Measurements from ENCODE around the gene SGO2. TPM values are rescaled to one million over a fixed set of nuclear protein-coding genes. Genes with fewer than 3 reads are reported as not detected.
A peak's percentile ranks its signal among the peaks of the same experiment; 100 is the strongest.

SGO2 gene
- total and polyA plus RNA-seq, 4 experiments from 2014 or later: 1.7 to 4.8 (median 3.4) TPM

GRCh38 chr2:200498402-200499162, 27.4 kb upstream of the SGO2 start:
- Histone ChIP-seq H3K4me3 (ENCODE audit: low read length in 2 of 2) (no peak overlapping the region), H3K27me3 (ENCODE audit: insufficient read depth, low read length) (no peaks in the 10 kb centered on the region), H3K27ac (ENCODE audit: low read depth, low read length) (no peak overlapping the region), H3K36me3 (ENCODE audit: insufficient read depth, low read length) (peaks cover 14% of the 10 kb centered on the region), H3K4me1 (ENCODE audit: insufficient read depth, low read length) (no peaks in the 10 kb centered on the region), H3K9me3 (ENCODE audit: control insufficient read depth in 1 of 2, low read length in 2 of 2) (no peaks in the 10 kb centered on the region)
- intact Hi-C loops (cut with micrococcal nuclease): no loop called here
- POLR2A ChIA-PET (ENCODE audit: partially characterized antibody): interaction anchor here (1.0 kb wide), 1 partner anchor 11 kb away, joined by 4 read pairs; the partner anchor contains the start of gene KCTD18
- CTCF ChIA-PET (ENCODE audit: partially characterized antibody): interaction anchor here (1.5 to 4.1 kb wide), 2 partner anchors 16 to 28 kb away, joined by 3 to 23 read pairs; partner anchors contain the start of gene SGO2
- Mint-ChIP-seq H3K36me3 (peaks cover 47 to 48% of the 10 kb centered on the region in 2 donors), H3K4me1 (peaks cover 4 to 9% (median 6%) of the 10 kb centered on the region in 4 donors), H3K27ac (no peak overlapping the region), H3K9me3 (peaks cover 0 to 2% (median 0%) of the 10 kb centered on the region in 8 donors), H3K4me3 (no peak overlapping the region), H3K27me3 (no peaks in the 10 kb centered on the region)
- no peak for DNase-seq

GRCh38 chr2:200502196-200502595, 23.8 kb upstream of the SGO2 start:
- H3K27ac ChIP-seq (ENCODE audit: low read depth, low read length): no peak overlapping the region
- H3K4me3 ChIP-seq (ENCODE audit: low read length in 2 of 2): no peak overlapping the region
- H3K27ac Mint-ChIP-seq: peak overlapping the region in 1 of 7 donors; percentile 36
- H3K9me3 ChIP-seq (ENCODE audit: control insufficient read depth in 1 of 2, low read length in 2 of 2): no peaks in the 10 kb centered on the region
- ChIA-PET POLR2A (ENCODE audit: partially characterized antibody) (interaction anchor here (0.7 kb wide), 1 partner anchor 8 kb away, joined by 5 read pairs; no protein-coding TSS in a partner anchor), CTCF (ENCODE audit: partially characterized antibody) (interaction anchor here (1.1 to 2.1 kb wide), 2 partner anchors 8 to 20 kb away, joined by 4 to 5 read pairs; no protein-coding TSS in a partner anchor)
- DNase-seq: no peak
- no peak overlapping the region for H3K4me3 Mint-ChIP-seq
- no peaks in the 10 kb centered on the region for H3K4me1 ChIP-seq (ENCODE audit: insufficient read depth, low read length)
- peaks cover 9 to 23% (median 18%) of the 10 kb centered on the region in 4 donors for H3K4me1 Mint-ChIP-seq
- peaks cover 0 to 2% (median 0%) of the 10 kb centered on the region in 8 donors for H3K9me3 Mint-ChIP-seq
- H3K27me3 Mint-ChIP-seq: no peaks in the 10 kb centered on the region
- intact Hi-C loops (cut with micrococcal nuclease): no loop called here
- no peaks in the 10 kb centered on the region for H3K27me3 ChIP-seq (ENCODE audit: insufficient read depth, low read length)
- peaks cover 3% of the 10 kb centered on the region for H3K36me3 ChIP-seq (ENCODE audit: insufficient read depth, low read length)
- peaks cover 45% of the 10 kb centered on the region in 2 donors for H3K36me3 Mint-ChIP-seq

DNA sequence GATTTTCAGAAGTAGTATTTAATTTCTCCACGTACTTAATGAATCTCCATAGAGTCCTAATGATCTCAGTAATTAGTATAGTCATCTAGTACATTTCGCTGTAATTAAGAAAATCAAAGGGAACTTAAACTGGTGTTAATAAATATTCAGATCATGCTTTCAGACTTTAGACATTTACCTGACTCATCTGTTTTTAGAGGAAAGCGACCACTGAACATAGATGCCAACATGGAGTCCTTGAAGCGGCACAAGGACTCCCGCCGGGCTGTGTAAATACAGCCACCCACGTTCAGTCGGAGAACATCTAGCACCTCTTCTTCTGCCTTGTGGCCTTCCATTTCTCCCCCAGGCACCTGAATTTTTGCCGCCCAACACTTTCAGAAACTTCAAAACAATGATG, 19.3 kb upstream of the SGO2 start:
- peaks cover 27 to 46% (median 33%) of the 10 kb centered on the region in 4 donors for H3K4me1 Mint-ChIP-seq
- H3K27me3 Mint-ChIP-seq: no peaks in the 10 kb centered on the region
- H3K4me3 Mint-ChIP-seq: no peak overlapping the region
- no peaks in the 10 kb centered on the region for H3K36me3 ChIP-seq (ENCODE audit: insufficient read depth, low read length)
- peaks cover 23 to 38% of the 10 kb centered on the region in 2 donors for H3K36me3 Mint-ChIP-seq
- no peaks in the 10 kb centered on the region for H3K9me3 Mint-ChIP-seq
- H3K27me3 ChIP-seq (ENCODE audit: insufficient read depth, low read length): no peaks in the 10 kb centered on the region
- CTCF ChIA-PET (ENCODE audit: partially characterized antibody): no interaction called here
- POLR2A ChIA-PET (ENCODE audit: partially characterized antibody): no interaction called here
- H3K4me1 ChIP-seq (ENCODE audit: insufficient read depth, low read length): peaks cover 19% of the 10 kb centered on the region
- H3K27ac Mint-ChIP-seq: peak overlapping the region in 3 of 7 donors; percentile 17 to 60 (median 42)
- DNase-seq: no peak
- intact Hi-C loops (cut with micrococcal nuclease): no loop called here
- H3K27ac ChIP-seq (ENCODE audit: low read depth, low read length): no peak overlapping the region
- H3K4me3 ChIP-seq (ENCODE audit: low read length in 2 of 2): no peak overlapping the region
- H3K9me3 ChIP-seq (ENCODE audit: control insufficient read depth in 1 of 2, low read length in 2 of 2): no peaks in the 10 kb centered on the region

DNA sequence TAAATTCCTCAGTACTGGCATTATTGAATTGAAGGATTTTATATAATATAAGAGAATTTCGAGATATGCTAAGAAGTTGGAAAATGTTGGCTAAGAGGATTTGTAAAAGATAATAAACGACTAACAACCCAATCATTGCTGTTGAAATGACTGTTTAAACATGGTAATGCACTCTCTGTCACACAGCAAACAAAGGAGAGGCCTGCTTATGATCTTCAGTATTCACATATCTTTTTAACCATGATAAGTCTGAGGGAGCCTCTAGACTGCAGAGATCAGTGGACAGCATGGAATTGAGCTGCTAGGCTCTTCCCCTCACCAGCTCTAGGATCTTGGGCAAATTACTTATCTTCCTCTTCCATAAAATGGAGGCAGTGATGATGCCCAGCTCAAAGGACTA, 18.8 kb upstream of the SGO2 start:
- Mint-ChIP-seq H3K4me1 (peaks cover 27 to 46% (median 33%) of the 10 kb centered on the region in 4 donors), H3K36me3 (peaks cover 19 to 36% of the 10 kb centered on the region in 2 donors), H3K9me3 (no peaks in the 10 kb centered on the region), H3K27ac (no peak overlapping the region), H3K27me3 (no peaks in the 10 kb centered on the region), H3K4me3 (no peak overlapping the region)
- Histone ChIP-seq H3K27me3 (ENCODE audit: insufficient read depth, low read length) (no peaks in the 10 kb centered on the region), H3K27ac (ENCODE audit: low read depth, low read length) (no peak overlapping the region), H3K36me3 (ENCODE audit: insufficient read depth, low read length) (no peaks in the 10 kb centered on the region), H3K4me3 (ENCODE audit: low read length in 2 of 2) (no peak overlapping the region), H3K9me3 (ENCODE audit: control insufficient read depth in 1 of 2, low read length in 2 of 2) (no peaks in the 10 kb centered on the region), H3K4me1 (ENCODE audit: insufficient read depth, low read length) (peaks cover 19% of the 10 kb centered on the region)
- intact Hi-C loops (cut with micrococcal nuclease): no loop called here
- POLR2A ChIA-PET (ENCODE audit: partially characterized antibody): interaction anchor here (1.3 kb wide), 1 partner anchor 18 kb away, joined by 5 read pairs; the partner anchor contains the start of gene SGO2
- CTCF ChIA-PET (ENCODE audit: partially characterized antibody): interaction anchor here (1.1 kb wide), 1 partner anchor 18 kb away, joined by 4 read pairs; no protein-coding TSS in a partner anchor
- DNase-seq: no peak

DNA sequence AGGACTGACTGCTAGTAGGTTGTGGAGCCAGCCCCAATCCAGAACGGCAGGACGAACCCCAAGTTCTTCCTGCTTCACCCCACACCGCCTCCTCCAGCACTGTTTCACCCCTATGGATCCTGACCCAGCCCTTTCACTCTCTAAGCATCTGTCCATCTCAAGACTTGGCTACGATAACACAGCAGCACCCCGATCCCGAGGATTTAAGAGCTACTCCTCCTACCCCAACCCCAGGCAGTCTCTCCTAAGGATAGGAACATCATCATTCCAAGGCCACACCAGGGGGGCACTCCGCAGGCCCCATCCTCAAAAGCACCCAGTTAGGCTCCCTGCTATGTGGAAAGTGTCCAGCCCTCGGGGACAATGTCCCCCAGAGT, 16.8 kb upstream of the SGO2 start:
- DNase-seq: peak in 1 of 5 donors; percentile 13
- H3K9me3 Mint-ChIP-seq: no peaks in the 10 kb centered on the region
- no peaks in the 10 kb centered on the region for H3K27me3 Mint-ChIP-seq
- Histone ChIP-seq H3K27ac (ENCODE audit: low read depth, low read length) (peak overlapping the region; percentile 73), H3K36me3 (ENCODE audit: insufficient read depth, low read length) (no peaks in the 10 kb centered on the region), H3K9me3 (ENCODE audit: control insufficient read depth in 1 of 2, low read length in 2 of 2) (no peaks in the 10 kb centered on the region), H3K4me1 (ENCODE audit: insufficient read depth, low read length) (peaks cover 23% of the 10 kb centered on the region), H3K4me3 (ENCODE audit: low read length in 2 of 2) (peak overlapping the region; percentile 81), H3K27me3 (ENCODE audit: insufficient read depth, low read length) (no peaks in the 10 kb centered on the region)
- ChIA-PET CTCF (ENCODE audit: partially characterized antibody) (interaction anchor here (0.8 to 3.6 kb wide), 11 partner anchors 12 to 566 kb away, joined by 3 to 20 read pairs (median 3); partner anchors contain the start of gene SGO2), POLR2A (ENCODE audit: partially characterized antibody) (interaction anchor here (0.6 to 1.6 kb wide), 11 partner anchors 11 to 784 kb away, joined by 3 to 12 read pairs (median 4); partner anchors contain the start of genes CLK1, NIF3L1 and SGO2)
- peak overlapping the region; percentile 89 to 98 (median 93) for H3K4me3 Mint-ChIP-seq
- H3K27ac Mint-ChIP-seq: peak overlapping the region; percentile 88 to 98 (median 95)
- intact Hi-C loops (cut with micrococcal nuclease): no loop called here
- H3K36me3 Mint-ChIP-seq: peaks cover 8 to 24% of the 10 kb centered on the region in 2 donors
- H3K4me1 Mint-ChIP-seq: peaks cover 24 to 43% (median 28%) of the 10 kb centered on the region in 4 donors

GRCh38 chr2:200509612-200510433, 16.2 kb upstream of the SGO2 start, which contains the start of gene KCTD18:
TSS of gene KCTD18 (minus strand) at chr2:200510068. CDS start at chr2:200507016, 3,052 bp downstream.
- ChIA-PET CTCF (ENCODE audit: partially characterized antibody) (interaction anchor here (0.8 to 3.6 kb wide), 11 partner anchors 11 to 567 kb away, joined by 3 to 20 read pairs (median 3); partner anchors contain the start of gene SGO2), POLR2A (ENCODE audit: partially characterized antibody) (interaction anchor here (0.6 to 1.6 kb wide), 12 partner anchors 12 to 784 kb away, joined by 3 to 12 read pairs (median 4); partner anchors contain the start of genes CLK1, NIF3L1 and SGO2)
- H3K4me1 Mint-ChIP-seq: peaks cover 30 to 43% (median 32%) of the 10 kb centered on the region in 4 donors
- DNase-seq: peak; percentile 85 to 90 (median 87)
- H3K4me3 Mint-ChIP-seq: peak within 1 kb of the TSS; percentile 91 to 98 (median 93)
- Histone ChIP-seq H3K27me3 (ENCODE audit: insufficient read depth, low read length) (no peaks in the 10 kb centered on the region), H3K4me3 (ENCODE audit: low read length in 2 of 2) (peak within 1 kb of the TSS; percentile 81), H3K9me3 (ENCODE audit: control insufficient read depth in 1 of 2, low read length in 2 of 2) (no peaks in the 10 kb centered on the region), H3K36me3 (ENCODE audit: insufficient read depth, low read length) (no peaks in the 10 kb centered on the region), H3K4me1 (ENCODE audit: insufficient read depth, low read length) (peaks cover 29% of the 10 kb centered on the region), H3K27ac (ENCODE audit: low read depth, low read length) (peak within 1 kb of the TSS; percentile 73)
- peaks cover 5 to 22% of the 10 kb centered on the region in 2 donors for H3K36me3 Mint-ChIP-seq
- H3K9me3 Mint-ChIP-seq: no peaks in the 10 kb centered on the region
- intact Hi-C loops (cut with micrococcal nuclease): loop anchor here (1.0 to 10.0 kb wide), 2 partner anchors 16 to 945 kb away; partner anchors contain the start of genes SGO2, STRADB and TRAK2
- H3K27me3 Mint-ChIP-seq: no peaks in the 10 kb centered on the region
- peak within 1 kb of the TSS; percentile 94 to 98 (median 96) for H3K27ac Mint-ChIP-seq

All from CD4-positive, alpha-beta memory T cell (primary cell).